ENCODE results near the gene SCML1. TPM values are rescaled to one million over a fixed set of nuclear protein-coding genes. Genes with fewer than 3 reads are reported as not detected.

Gene SCML1
- polyA plus RNA-seq, 1 of the 3 experiments (the other 2 are of a cell fraction) = 10.7 TPM

DNA sequence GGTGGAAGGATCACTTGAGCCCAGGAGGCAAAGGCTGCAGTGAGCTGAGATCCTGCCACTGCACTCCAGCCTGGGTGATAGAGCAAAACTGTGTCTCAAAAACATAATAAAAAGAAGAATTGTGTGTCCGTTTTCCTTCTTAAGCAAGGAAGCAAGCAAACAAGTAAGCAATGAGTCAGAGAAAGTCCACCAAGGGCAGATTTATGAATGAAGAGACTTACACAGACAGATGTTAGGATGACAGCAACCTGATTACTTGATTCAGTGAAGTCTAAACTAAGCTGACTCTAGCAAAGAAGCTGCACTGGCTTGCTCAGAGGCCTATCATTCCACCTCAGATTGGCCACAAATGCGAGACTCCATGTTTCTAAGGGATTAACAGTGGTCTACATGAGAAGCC lies 34.1 kb upstream of the SCML1 start:
- TF ChIP-seq IRF3 (IDR thresholded peaks at IDR 0.05; ENCODE audit: low read depth, low read length) (no peak), ZBTB33 (IDR thresholded peaks at IDR 0.05; ENCODE audit: borderline replicate concordance, low read depth) (no peak), MAX (IDR thresholded peaks at IDR 0.05; ENCODE audit: low read depth) (no peak), TCF12 (IDR thresholded peaks at IDR 0.05) (no peak), JUND (IDR thresholded peaks at IDR 0.05) (no peak), ELF1 (IDR thresholded peaks at IDR 0.05) (no peak), SMC3 (IDR thresholded peaks at IDR 0.05; ENCODE audit: low read depth, low read length) (no peak), TEAD4 (IDR thresholded peaks at IDR 0.05; ENCODE audit: borderline replicate concordance, insufficient read depth) (no peak), POLR2AphosphoS5 (IDR thresholded peaks at IDR 0.05; ENCODE audit: low read depth, low read length) (no peak), NFIC (IDR thresholded peaks at IDR 0.05; ENCODE audit: borderline replicate concordance) (no peak), YY1 (IDR thresholded peaks at IDR 0.05; ENCODE audit: low read depth) (no peak), RCOR1 (IDR thresholded peaks at IDR 0.05; ENCODE audit: low read length) (no peak), NRF1 (IDR thresholded peaks at IDR 0.05; ENCODE audit: low read depth, low read length) (no peak)
- H3K4me3 ChIP-seq (ENCODE audit: low read depth in 2 of 2, low read length in 1 of 2) = no peak overlapping the region
- no peak overlapping the region for H3K9ac ChIP-seq
- H3K9me2 ChIP-seq = no peaks in the 10 kb centered on the region
- WGBS (ENCODE audit: low lambda C conversion rate) = 31% methylated on average over 2 of the region's 2 CpGs
- H2AFZ ChIP-seq (ENCODE audit: low read depth) = no peak overlapping the region
- no peaks in the 10 kb centered on the region for H3K9me3 ChIP-seq
- no peaks in the 10 kb centered on the region for H4K20me1 ChIP-seq (ENCODE audit: insufficient read depth)
- CTCF ChIA-PET = interaction anchor here (1.6 kb wide), 1 partner anchor 9 kb away, joined by 4 read pairs; no protein-coding TSS in a partner anchor
- H3K4me2 ChIP-seq = no peak overlapping the region
- POLR2A ChIA-PET = no interaction called here
- H3K4me1 ChIP-seq (ENCODE audit: control insufficient read depth in 1 of 2, insufficient read depth in 2 of 2, low read depth in 1 of 2, low read length in 1 of 2) = no peaks in the 10 kb centered on the region
- H3K27ac ChIP-seq (ENCODE audit: low read depth in 2 of 2, low read length in 1 of 2) = no peak overlapping the region
- no peak for DNase-seq
- H3K36me3 ChIP-seq (replicated peaks in 1 of 2; ENCODE audit: control insufficient read depth in 1 of 2, insufficient read depth in 2 of 2, low read length in 1 of 2) = no peaks in the 10 kb centered on the region
- H3F3A ChIP-seq (replicated peaks; ENCODE audit: insufficient read depth) = no peaks in the 10 kb centered on the region
- no peaks in the 10 kb centered on the region for H3K79me2 ChIP-seq (ENCODE audit: insufficient read depth)
- no peaks in the 10 kb centered on the region for H3K27me3 ChIP-seq (ENCODE audit: insufficient read depth)

DNA sequence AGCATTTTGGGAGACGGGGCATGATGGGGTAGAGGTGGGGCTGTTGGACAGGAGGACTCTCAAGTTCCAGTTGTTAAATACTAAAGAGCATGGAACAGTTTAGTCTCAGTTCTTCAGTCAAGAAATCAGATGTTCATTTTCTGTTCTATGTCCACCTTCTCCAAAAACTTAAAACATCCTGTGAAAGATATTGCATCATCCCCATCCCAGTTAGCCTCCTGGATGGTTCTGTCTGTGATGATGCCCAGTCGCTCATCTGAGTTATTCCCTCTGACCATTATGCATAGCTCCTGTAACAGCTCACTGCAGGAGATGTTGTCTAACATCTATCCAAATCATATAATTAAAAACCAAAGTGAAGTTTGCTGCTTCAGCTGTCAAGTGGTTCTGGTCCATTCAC lies 32.1 kb upstream of the SCML1 start:
- TF ChIP-seq YY1 (IDR thresholded peaks at IDR 0.05; ENCODE audit: low read depth) (no peak), USF1 (IDR thresholded peaks at IDR 0.05; ENCODE audit: borderline replicate concordance, low read depth) (no peak), JUND (IDR thresholded peaks at IDR 0.05) (no peak), CHD2 (IDR thresholded peaks at IDR 0.05; ENCODE audit: low read length, partially characterized antibody) (no peak), IRF3 (IDR thresholded peaks at IDR 0.05; ENCODE audit: low read depth, low read length) (no peak), SMC3 (IDR thresholded peaks at IDR 0.05; ENCODE audit: low read depth, low read length) (no peak), EP300 (IDR thresholded peaks at IDR 0.05; ENCODE audit: borderline replicate concordance in 1 of 2, low read depth in 1 of 2, low read length in 1 of 2) (no peak), FOXM1 (IDR thresholded peaks at IDR 0.05; ENCODE audit: low read depth) (no peak)
- Histone ChIP-seq H3K79me2 (ENCODE audit: insufficient read depth) (no peaks in the 10 kb centered on the region), H3K27me3 (ENCODE audit: insufficient read depth) (no peaks in the 10 kb centered on the region), H3K9ac (no peak overlapping the region), H4K20me1 (ENCODE audit: insufficient read depth) (no peaks in the 10 kb centered on the region), H3K36me3 (replicated peaks in 1 of 2; ENCODE audit: control insufficient read depth in 1 of 2, insufficient read depth in 2 of 2, low read length in 1 of 2) (no peaks in the 10 kb centered on the region), H3K9me3 (no peaks in the 10 kb centered on the region), H3K4me3 (ENCODE audit: low read depth in 2 of 2, low read length in 1 of 2) (no peak overlapping the region), H3K4me2 (no peak overlapping the region), H2AFZ (ENCODE audit: low read depth) (no peak overlapping the region), H3K9me2 (no peaks in the 10 kb centered on the region), H3K27ac (ENCODE audit: low read depth in 2 of 2, low read length in 1 of 2) (no peak overlapping the region), H3F3A (replicated peaks; ENCODE audit: insufficient read depth) (no peaks in the 10 kb centered on the region), H3K4me1 (ENCODE audit: control insufficient read depth in 1 of 2, insufficient read depth in 2 of 2, low read depth in 1 of 2, low read length in 1 of 2) (no peaks in the 10 kb centered on the region)
- DNase-seq = no peak
- WGBS (ENCODE audit: low lambda C conversion rate) = 42% methylated on average over 2 of the region's 2 CpGs
- POLR2A ChIA-PET = no interaction called here
- CTCF ChIA-PET = interaction anchor here (1.2 kb wide), 2 partner anchors 9 to 584 kb away, joined by 3 to 4 read pairs; no protein-coding TSS in a partner anchor

Data from SK-N-SH (cell line).